ENCODE measurements around the gene NFKB1. TPM values are rescaled to one million over a fixed set of nuclear protein-coding genes. Genes with fewer than 3 reads are reported as not detected.

NFKB1 gene
- polyA plus RNA-seq, 1 donor from 2014 or later: 8.6 TPM

GRCh38 chr4:102547973-102548372 lies 46.8 kb downstream of the NFKB1 start:
- H3K79me2 ChIP-seq (replicated peaks; ENCODE audit: insufficient read depth, low read length): no peaks in the 10 kb centered on the region
- no peaks in the 10 kb centered on the region for H3F3A ChIP-seq (ENCODE audit: insufficient read depth, low read length, poor library complexity, severe bottlenecking)
- no peak overlapping the region for H3K4me3 ChIP-seq (ENCODE audit: low read length)
- H3K9ac ChIP-seq (ENCODE audit: low read length): no peak overlapping the region
- no peaks in the 10 kb centered on the region for H3K36me3 ChIP-seq (ENCODE audit: insufficient read depth, low read length)
- no peaks in the 10 kb centered on the region for H4K20me1 ChIP-seq (ENCODE audit: insufficient read depth)
- H3K9me2 ChIP-seq (ENCODE audit: insufficient read depth, low read length): no peaks in the 10 kb centered on the region
- no peaks in the 10 kb centered on the region for H3K9me3 ChIP-seq (ENCODE audit: low read length)
- no peak overlapping the region for H3K4me2 ChIP-seq (ENCODE audit: low read length)
- TF ChIP-seq EZH2 (IDR thresholded peaks at IDR 0.05; ENCODE audit: borderline replicate concordance, insufficient read depth, low read length, poor library complexity, severe bottlenecking) (no peak), REST (IDR thresholded peaks at IDR 0.05; ENCODE audit: borderline replicate concordance) (no peak), CTCF (IDR thresholded peaks at IDR 0.05; ENCODE audit: poor library complexity, severe bottlenecking) (no peak)
- no peaks in the 10 kb centered on the region for H3K27me3 ChIP-seq (ENCODE audit: insufficient read depth, low read depth, low read length)
- no peak overlapping the region for H2AFZ ChIP-seq (ENCODE audit: low read depth, low read length)
- H3K27ac ChIP-seq (ENCODE audit: low read length): no peak overlapping the region

DNA sequence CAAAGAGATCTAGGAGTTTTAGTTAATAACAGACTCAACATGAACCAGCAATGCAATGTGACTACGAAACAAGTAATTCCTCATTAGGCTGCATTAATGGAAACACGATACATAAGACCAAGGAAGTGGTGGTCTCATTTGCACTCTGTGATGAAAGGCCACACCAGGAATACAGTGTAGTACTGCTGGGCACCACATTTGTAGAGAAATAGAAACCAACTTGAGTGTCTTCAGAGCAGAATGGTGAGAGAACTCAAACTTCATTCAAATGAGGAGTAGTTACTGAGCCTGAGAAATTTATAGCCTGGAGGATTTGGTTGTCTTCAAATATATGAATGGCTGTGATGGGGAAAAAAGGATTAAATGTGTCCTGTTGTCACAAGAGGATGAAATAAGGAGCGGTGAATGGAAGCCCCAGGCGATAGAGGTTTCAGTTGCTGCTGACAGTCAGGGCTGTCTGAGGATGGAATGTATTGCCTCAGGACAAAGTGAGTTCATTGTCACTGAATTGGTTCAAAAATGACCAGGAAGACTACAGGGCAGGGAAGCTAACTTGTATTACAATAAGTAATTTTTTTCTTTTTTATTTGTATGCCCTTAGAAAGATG lies 50.9 kb downstream of the NFKB1 start:
- Histone ChIP-seq H4K20me1 (ENCODE audit: insufficient read depth) (no peaks in the 10 kb centered on the region), H3K9me2 (ENCODE audit: insufficient read depth, low read length) (no peaks in the 10 kb centered on the region), H3K79me2 (replicated peaks; ENCODE audit: insufficient read depth, low read length) (no peaks in the 10 kb centered on the region), H3K27me3 (ENCODE audit: insufficient read depth, low read depth, low read length) (no peaks in the 10 kb centered on the region), H3K9me3 (ENCODE audit: low read length) (no peaks in the 10 kb centered on the region), H3K9ac (ENCODE audit: low read length) (no peak overlapping the region), H3K27ac (ENCODE audit: low read length) (no peak overlapping the region), H3K4me2 (ENCODE audit: low read length) (no peak overlapping the region), H2AFZ (ENCODE audit: low read depth, low read length) (no peak overlapping the region), H3K4me3 (ENCODE audit: low read length) (no peak overlapping the region), H3F3A (ENCODE audit: insufficient read depth, low read length, poor library complexity, severe bottlenecking) (no peaks in the 10 kb centered on the region), H3K36me3 (ENCODE audit: insufficient read depth, low read length) (no peaks in the 10 kb centered on the region)
- TF ChIP-seq EZH2 (IDR thresholded peaks at IDR 0.05; ENCODE audit: borderline replicate concordance, insufficient read depth, low read length, poor library complexity, severe bottlenecking) (no peak), RAD21 (conservative IDR thresholded peaks at IDR 0.05) (no peak), REST (IDR thresholded peaks at IDR 0.05; ENCODE audit: borderline replicate concordance) (no peak), EP300 (conservative IDR thresholded peaks at IDR 0.05; ENCODE audit: poor library complexity, severe bottlenecking) (no peak), SMC3 (conservative IDR thresholded peaks at IDR 0.05; ENCODE audit: poor library complexity) (no peak), MXI1 (conservative IDR thresholded peaks at IDR 0.05; ENCODE audit: poor library complexity, severe bottlenecking) (no peak), POLR2AphosphoS5 (IDR thresholded peaks at IDR 0.05) (no peak), TAF1 (IDR thresholded peaks at IDR 0.05; ENCODE audit: low read depth) (no peak), CTCF (IDR thresholded peaks at IDR 0.05; ENCODE audit: poor library complexity, severe bottlenecking) (no peak)
